22Rv1 (cell line): ENCODE results near the gene CNOT4.

Source experiments
- ZFX ChIP-seq: fragments of 450-650 bp; IDR thresholded peaks from 2 replicates; pipeline ENCODE4 v1.6.1; 2017; ENCODE audit warnings: antibody characterized with exemption, borderline replicate concordance
- TF ChIP-seq, protein P1 (sequence below): fragments of 450-650 bp; IDR thresholded peaks from 2 replicates; pipeline ENCODE4 v1.5.1; 2017; ENCODE audit warnings: mild to moderate bottlenecking

DNA sequence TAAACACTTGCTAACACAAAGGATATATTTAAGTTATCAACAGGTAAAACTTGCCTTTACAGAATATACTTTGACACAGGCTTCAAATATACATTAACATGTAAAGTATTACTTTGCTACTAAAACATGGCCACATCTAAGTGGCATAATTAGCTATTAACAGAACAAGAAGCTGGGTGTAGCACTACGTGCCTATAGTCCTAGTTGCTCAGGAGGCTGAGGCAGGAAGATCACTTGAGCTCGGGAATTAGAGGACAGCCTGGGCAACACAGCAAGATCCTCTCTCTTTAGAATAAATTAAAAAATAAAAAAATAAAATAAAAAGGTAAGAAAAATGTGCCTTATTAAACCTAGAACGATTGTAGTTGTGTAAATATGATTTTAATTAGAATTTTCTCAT is 106.6 kb downstream of the CNOT4 start:
- TF ChIP-seq, protein P1, sequence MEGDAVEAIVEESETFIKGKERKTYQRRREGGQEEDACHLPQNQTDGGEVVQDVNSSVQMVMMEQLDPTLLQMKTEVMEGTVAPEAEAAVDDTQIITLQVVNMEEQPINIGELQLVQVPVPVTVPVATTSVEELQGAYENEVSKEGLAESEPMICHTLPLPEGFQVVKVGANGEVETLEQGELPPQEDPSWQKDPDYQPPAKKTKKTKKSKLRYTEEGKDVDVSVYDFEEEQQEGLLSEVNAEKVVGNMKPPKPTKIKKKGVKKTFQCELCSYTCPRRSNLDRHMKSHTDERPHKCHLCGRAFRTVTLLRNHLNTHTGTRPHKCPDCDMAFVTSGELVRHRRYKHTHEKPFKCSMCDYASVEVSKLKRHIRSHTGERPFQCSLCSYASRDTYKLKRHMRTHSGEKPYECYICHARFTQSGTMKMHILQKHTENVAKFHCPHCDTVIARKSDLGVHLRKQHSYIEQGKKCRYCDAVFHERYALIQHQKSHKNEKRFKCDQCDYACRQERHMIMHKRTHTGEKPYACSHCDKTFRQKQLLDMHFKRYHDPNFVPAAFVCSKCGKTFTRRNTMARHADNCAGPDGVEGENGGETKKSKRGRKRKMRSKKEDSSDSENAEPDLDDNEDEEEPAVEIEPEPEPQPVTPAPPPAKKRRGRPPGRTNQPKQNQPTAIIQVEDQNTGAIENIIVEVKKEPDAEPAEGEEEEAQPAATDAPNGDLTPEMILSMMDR: no peak
- TF ChIP-seq ZFX: no peak
